ENCODE results near the gene ACKR3.

The ACKR3 gene

GRCh38 chr2:236569573-236569973 lies at the start of gene ACKR3:
TSS of gene ACKR3 (plus strand) at chr2:236569825. CDS start at chr2:236580466, 10,641 bp downstream.
- peak; percentile 52 for DNase-seq (ENCODE audit: low read depth)

- no peak for DNase-seq (ENCODE audit: low read depth)
Observed at GRCh38 chr2:236521556-236521955, 48.1 kb upstream of the ACKR3 start.

GRCh38 chr2:236523249-236523648 lies 46.4 kb upstream of the ACKR3 start:
- no peak for DNase-seq (ENCODE audit: low read depth)

GRCh38 chr2:236525411-236525997 lies 44.1 kb upstream of the ACKR3 start:
- DNase-seq (ENCODE audit: low read depth), result no peak

- DNase-seq (ENCODE audit: low read depth), result no peak
Observed at GRCh38 chr2:236526455-236527158, 43.0 kb upstream of the ACKR3 start.

GRCh38 chr2:236527159-236527630 lies 42.4 kb upstream of the ACKR3 start:
- no peak for DNase-seq (ENCODE audit: low read depth)

- no peak for DNase-seq (ENCODE audit: low read depth)
Observed at GRCh38 chr2:236529606-236530005, 40.0 kb upstream of the ACKR3 start.

- no peak for DNase-seq (ENCODE audit: low read depth)
Observed at GRCh38 chr2:236530512-236530911, 39.1 kb upstream of the ACKR3 start.

GRCh38 chr2:236531195-236531594 lies 38.4 kb upstream of the ACKR3 start:
- DNase-seq (ENCODE audit: low read depth), result no peak

GRCh38 chr2:236531996-236532395 lies 37.6 kb upstream of the ACKR3 start:
- DNase-seq (ENCODE audit: low read depth), result no peak

- no peak for DNase-seq (ENCODE audit: low read depth)
Observed at GRCh38 chr2:236533343-236533742, 36.3 kb upstream of the ACKR3 start.

GRCh38 chr2:236535024-236535423 lies 34.6 kb upstream of the ACKR3 start:
- no peak for DNase-seq (ENCODE audit: low read depth)

- DNase-seq (ENCODE audit: low read depth), result peak; percentile 34
Observed at GRCh38 chr2:236536727-236537398, 32.8 kb upstream of the ACKR3 start.

GRCh38 chr2:236538242-236538641 lies 31.4 kb upstream of the ACKR3 start:
- DNase-seq (ENCODE audit: low read depth), result no peak

- no peak for DNase-seq (ENCODE audit: low read depth)
Observed at GRCh38 chr2:236541008-236541562, 28.5 kb upstream of the ACKR3 start.

GRCh38 chr2:236544362-236544761 lies 25.3 kb upstream of the ACKR3 start:
- no peak for DNase-seq (ENCODE audit: low read depth)

- no peak for DNase-seq (ENCODE audit: low read depth)
Observed at GRCh38 chr2:236545248-236545658, 24.4 kb upstream of the ACKR3 start.

GRCh38 chr2:236545814-236546480 lies 23.7 kb upstream of the ACKR3 start:
- DNase-seq (ENCODE audit: low read depth), result no peak

- DNase-seq (ENCODE audit: low read depth), result no peak
Observed at GRCh38 chr2:236546561-236547002, 23.0 kb upstream of the ACKR3 start.

GRCh38 chr2:236547725-236548124 lies 21.9 kb upstream of the ACKR3 start:
- DNase-seq (ENCODE audit: low read depth), result no peak

- DNase-seq (ENCODE audit: low read depth), result no peak
Observed at GRCh38 chr2:236548179-236548921, 21.3 kb upstream of the ACKR3 start.

All from activated T-helper 1 cell treated with Interleukin-2 at 50 U/mL for 16 hours (primary cell).